MM.1S (cell line): ENCODE measurements around the gene EP400.

ENCODE experiments used
- DNase-seq: peaks from one replicate; pipeline ENCODE4 v3.0.0-alpha.2; 2015
- H2AFZ ChIP-seq: fragments of 300-600 bp; sonication (generic); 2 replicates; pipeline ENCODE4 v1.6.0; 2016; ENCODE audit warnings: antibody characterized with exemption, low read length
- H3F3A ChIP-seq: fragments of 300-600 bp; sonication (generic); 2 replicates; pipeline ENCODE4 v1.6.1; 2016; ENCODE audit warnings: mild to moderate bottlenecking, antibody characterized with exemption, low read length, moderate library complexity, mixed read lengths; ENCODE audit not compliant: insufficient read depth
- H3K27ac ChIP-seq: fragments of 300-600 bp; sonication (generic); 2 replicates; pipeline ENCODE4 v1.5.1; 2016; ENCODE audit warnings: mild to moderate bottlenecking, low read length
- H3K27me3 ChIP-seq: fragments of 300-600 bp; sonication (generic); replicated peaks from 2 replicates; pipeline ENCODE4 v1.6.0; 2016; ENCODE audit warnings: low read length; ENCODE audit not compliant: insufficient read depth
- H3K36me3 ChIP-seq: fragments of 300-600 bp; sonication (generic); replicated peaks from 2 replicates; pipeline ENCODE4 v1.6.1; 2016; ENCODE audit warnings: mild to moderate bottlenecking, low read length, mixed read lengths; ENCODE audit not compliant: insufficient read depth
- H3K4me1 ChIP-seq: fragments of 300-600 bp; sonication (generic); 2 replicates; pipeline ENCODE4 v1.6.1; 2016; ENCODE audit warnings: low read length, mixed read lengths
- H3K4me2 ChIP-seq: fragments of 300-600 bp; sonication (generic); 2 replicates; pipeline ENCODE4 v1.6.0; 2016; ENCODE audit warnings: low read depth, low read length
- H3K4me3 ChIP-seq: fragments of 300-600 bp; sonication (generic); 2 replicates; pipeline ENCODE4 v1.5.1; 2016; ENCODE audit warnings: low read length, mixed read lengths
- H3K79me2 ChIP-seq: fragments of 300-600 bp; sonication (generic); 2 replicates; pipeline ENCODE4 v1.6.1; 2016; ENCODE audit warnings: mixed run types, low read length, mixed read lengths
- H3K9ac ChIP-seq: fragments of 300-600 bp; sonication (generic); 2 replicates; pipeline ENCODE4 v1.6.1; 2016; ENCODE audit warnings: low read length, mixed read lengths
- H3K9me2 ChIP-seq: fragments of 300-600 bp; sonication (generic); replicated peaks from 2 replicates; pipeline ENCODE4 v1.6.1; 2016; ENCODE audit warnings: mild to moderate bottlenecking, low read length, mixed read lengths; ENCODE audit not compliant: insufficient read depth
- H3K9me3 ChIP-seq: fragments of 300-600 bp; sonication (generic); replicated peaks from 2 replicates; pipeline ENCODE4 v1.6.1; 2016; ENCODE audit warnings: mild to moderate bottlenecking, low read length, mixed read lengths; ENCODE audit not compliant: insufficient read depth
- H4K20me1 ChIP-seq: fragments of 300-600 bp; sonication (generic); 2 replicates; pipeline ENCODE4 v1.6.1; 2016; ENCODE audit warnings: mild to moderate bottlenecking, low read length, moderate library complexity, mixed read lengths; ENCODE audit not compliant: insufficient read depth
- CTCF ChIP-seq: fragments of 300-600 bp; sonication (generic); IDR thresholded peaks from 2 replicates; pipeline ENCODE4 v1.5.1; 2016; ENCODE audit warnings: antibody characterized with exemption, low read length, mixed read lengths
- EZH2 ChIP-seq: fragments of 300-600 bp; sonication (generic); optimal IDR thresholded peaks from 2 replicates; pipeline ENCODE3; 2017; ENCODE audit warnings: low read depth, mild to moderate bottlenecking, antibody characterized with exemption, low read length, mixed read lengths
- EZH2phosphoT487 ChIP-seq: fragments of 300-600 bp; sonication (generic); IDR thresholded peaks from 2 replicates; pipeline ENCODE4 v1.6.1; 2018; ENCODE audit warnings: antibody characterized with exemption, low read length

Gene EP400

GRCh38 chr12:132071040-132071810, 121.5 kb downstream of the EP400 start:
- H3K4me1 ChIP-seq, result no peaks in the 10 kb centered on the region
- H3K79me2 ChIP-seq, result no peaks in the 10 kb centered on the region
- no peak overlapping the region for H3K4me2 ChIP-seq
- TF ChIP-seq CTCF (no peak), EZH2phosphoT487 (no peak), EZH2 (no peak)
- no peak for DNase-seq
- H3K9me3 ChIP-seq, result no peaks in the 10 kb centered on the region
- H3F3A ChIP-seq, result no peaks in the 10 kb centered on the region
- no peak overlapping the region for H3K27ac ChIP-seq
- H3K36me3 ChIP-seq, result no peaks in the 10 kb centered on the region
- no peak overlapping the region for H3K4me3 ChIP-seq
- no peaks in the 10 kb centered on the region for H4K20me1 ChIP-seq
- H2AFZ ChIP-seq, result no peak overlapping the region
- no peak overlapping the region for H3K9ac ChIP-seq
- no peaks in the 10 kb centered on the region for H3K9me2 ChIP-seq
- no peaks in the 10 kb centered on the region for H3K27me3 ChIP-seq

- no peaks in the 10 kb centered on the region for H3F3A ChIP-seq
- H3K9me3 ChIP-seq, result no peaks in the 10 kb centered on the region
- H3K9ac ChIP-seq, result no peak overlapping the region
- no peak overlapping the region for H3K4me2 ChIP-seq
- no peak for DNase-seq
- H3K4me3 ChIP-seq, result no peak overlapping the region
- H3K27me3 ChIP-seq, result no peaks in the 10 kb centered on the region
- H3K36me3 ChIP-seq, result no peaks in the 10 kb centered on the region
- no peaks in the 10 kb centered on the region for H3K9me2 ChIP-seq
- no peaks in the 10 kb centered on the region for H3K4me1 ChIP-seq
- no peak overlapping the region for H2AFZ ChIP-seq
- H3K79me2 ChIP-seq, result no peaks in the 10 kb centered on the region
- no peak overlapping the region for H3K27ac ChIP-seq
- H4K20me1 ChIP-seq, result no peaks in the 10 kb centered on the region
- no peak for TF ChIP-seq EZH2
- TF ChIP-seq EZH2phosphoT487, result no peak
- no peak for TF ChIP-seq CTCF
These were observed 122.2 kb downstream of the EP400 start for GRCh38 chr12:132071830-132072384.

- Histone ChIP-seq H3K4me2 (no peak overlapping the region), H3K27me3 (no peaks in the 10 kb centered on the region), H3K79me2 (no peaks in the 10 kb centered on the region), H3K9me3 (no peaks in the 10 kb centered on the region), H3K4me3 (no peak overlapping the region), H3K9ac (no peak overlapping the region), H3K36me3 (no peaks in the 10 kb centered on the region), H3K27ac (no peak overlapping the region), H2AFZ (no peak overlapping the region), H4K20me1 (no peaks in the 10 kb centered on the region), H3F3A (no peaks in the 10 kb centered on the region), H3K4me1 (no peaks in the 10 kb centered on the region), H3K9me2 (no peaks in the 10 kb centered on the region)
- TF ChIP-seq CTCF (no peak), EZH2 (no peak), EZH2phosphoT487 (no peak)
- DNase-seq, result no peak
These were observed 124.5 kb downstream of the EP400 start for GRCh38 chr12:132074216-132074615.
